GM13977 (cell line): ENCODE data around the gene CARMIL1.

Experiments used
- DNase-seq: peaks from one replicate; pipeline ENCODE4 v3.0.0; 2012; ENCODE audit warnings: low spot score
- CTCF ChIP-seq: IDR thresholded peaks from 2 replicates; pipeline ENCODE4 v1.5.1; 2012; ENCODE audit warnings: mild to moderate bottlenecking, control low read depth; ENCODE audit not compliant: insufficient read depth; ENCODE audit errors: extremely low read depth, missing control alignments
- in situ Hi-C: fragments of 300-500 bp; cut with MboI; formaldehyde crosslinking; loops from one replicate; pipeline ENCODE4 v1.12.0; 2022; ENCODE audit warnings: low sequenced_read_pairs, low pct_unique_long_range_greater_than_20kb, mixed read lengths, inconsistent platforms; ENCODE audit not compliant: unreplicated experiment

Gene CARMIL1

DNA sequence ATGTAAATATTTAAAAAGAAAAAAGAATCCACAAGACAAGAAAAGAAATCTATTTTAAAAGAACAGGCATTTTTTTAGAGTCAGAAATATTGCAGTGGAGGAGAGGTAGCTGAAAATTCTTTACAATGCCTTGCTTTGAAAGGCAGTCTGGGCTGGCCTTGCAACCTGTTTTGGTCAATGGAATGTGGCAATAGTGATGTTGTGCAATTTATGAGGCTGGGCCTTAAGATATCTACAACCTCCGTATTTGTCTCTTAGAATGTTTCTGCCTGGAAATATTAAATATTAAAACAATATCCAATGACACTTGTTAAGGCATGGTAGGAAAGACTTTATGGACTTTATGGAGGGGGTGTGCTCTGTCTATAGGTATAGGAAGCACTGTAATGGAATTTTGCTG, 358.0 kb downstream of the CARMIL1 start:
- in situ Hi-C loops: no loop called here
- TF ChIP-seq CTCF: no peak

GRCh38 chr6:25637960-25638434, 358.8 kb downstream of the CARMIL1 start:
- TF ChIP-seq CTCF: no peak
- in situ Hi-C loops: no loop called here
- DNase-seq: no peak

More for the DNA sequence above, 358.0 kb downstream of the CARMIL1 start:
- no peak for DNase-seq

GRCh38 chr6:25639653-25640052, 360.5 kb downstream of the CARMIL1 start:
- DNase-seq: no peak
- no peak for TF ChIP-seq CTCF
- in situ Hi-C loops: no loop called here

DNA sequence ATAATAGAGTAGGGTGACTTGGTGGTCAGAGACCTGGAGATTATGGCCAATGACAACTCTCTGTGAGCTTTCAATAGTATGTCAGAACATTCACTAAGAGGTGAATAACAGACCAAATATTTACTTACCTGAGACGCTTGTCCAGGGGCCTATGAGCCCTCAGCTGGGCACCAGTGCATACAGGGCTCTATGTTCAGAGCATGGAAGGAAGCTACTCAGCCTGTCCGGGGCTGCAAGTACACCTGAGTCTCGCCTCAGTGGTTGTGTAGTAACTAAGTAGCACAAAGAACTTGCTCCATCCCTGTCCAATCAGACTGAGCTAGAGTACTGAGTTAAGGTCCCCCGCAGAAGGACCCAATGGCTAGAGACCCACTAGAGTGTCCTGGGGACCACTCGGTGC, 361.3 kb downstream of the CARMIL1 start:
- in situ Hi-C loops: no loop called here
- DNase-seq: no peak
- no peak for TF ChIP-seq CTCF

DNA sequence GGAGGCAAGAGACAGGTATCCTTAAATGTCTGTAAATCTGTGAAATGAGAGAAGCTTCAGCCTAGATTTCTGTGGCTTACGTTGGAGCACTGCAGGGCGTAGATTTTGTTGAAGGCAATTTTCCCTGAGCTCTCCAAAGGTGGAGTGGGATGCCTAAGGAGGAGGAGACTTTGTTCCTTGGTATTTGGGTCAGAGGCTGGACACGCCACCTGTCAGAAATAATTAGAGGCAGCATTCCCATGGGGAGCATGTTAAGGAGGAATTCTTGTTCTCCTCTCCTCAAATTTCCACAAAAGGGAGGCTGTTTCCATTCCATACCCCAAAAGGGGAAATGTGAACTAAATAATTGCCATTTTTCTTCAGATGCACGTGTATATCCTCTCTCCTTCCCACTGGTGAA, 361.7 kb downstream of the CARMIL1 start:
- in situ Hi-C loops: no loop called here
- DNase-seq: no peak
- TF ChIP-seq CTCF: no peak

DNA sequence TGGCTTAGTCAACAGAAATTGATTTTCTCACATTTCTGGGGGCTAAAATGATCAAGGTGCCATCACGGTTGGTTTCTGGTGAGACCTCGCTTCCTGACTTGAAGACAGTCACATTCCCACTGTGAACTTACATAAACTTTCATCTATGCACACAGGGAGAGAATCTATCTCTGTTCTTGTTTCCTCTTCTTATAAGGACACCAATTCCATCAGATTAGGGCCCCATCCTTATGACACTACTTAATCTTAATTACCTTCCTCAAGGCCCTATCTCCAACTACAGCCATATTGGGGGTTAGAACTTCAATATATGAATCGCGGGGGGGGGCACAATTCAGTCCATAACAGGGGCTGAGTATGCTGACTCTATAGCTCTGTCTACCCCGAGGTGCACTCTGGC, 362.2 kb downstream of the CARMIL1 start:
- no peak for TF ChIP-seq CTCF
- DNase-seq: no peak
- in situ Hi-C loops: no loop called here
